HG03521 (cell line): ENCODE results near the gene ZNF333.
"Not testable (repeated sequence)": the region's sequence is repeated elsewhere in the genome, so short reads cannot be mapped to it uniquely, and the experiment has no call there.

Experiments used
- ATAC-seq: cut with Tn5 transposase; IDR thresholded peaks from one replicate; pipeline ENCODE4 v1.9.1; 2021; ENCODE audit warnings: mild to moderate bottlenecking, moderate library complexity; ENCODE audit not compliant: unreplicated experiment

ZNF333 gene

GRCh38 chr19:14765841-14766240 is 76.0 kb downstream of the ZNF333 start:
- ATAC-seq, result not testable (repeated sequence)

GRCh38 chr19:14767466-14767971 is 77.7 kb downstream of the ZNF333 start:
- ATAC-seq, result no peak

- no peak for ATAC-seq
Observed at GRCh38 chr19:14768001-14768400, 78.2 kb downstream of the ZNF333 start.

GRCh38 chr19:14769201-14769600 is 79.4 kb downstream of the ZNF333 start:
- no peak for ATAC-seq

- ATAC-seq, result no peak
Observed at GRCh38 chr19:14770136-14770535, 80.3 kb downstream of the ZNF333 start.

- no peak for ATAC-seq
Observed at GRCh38 chr19:14770944-14771839, 81.3 kb downstream of the ZNF333 start.

GRCh38 chr19:14772467-14772866 is 82.6 kb downstream of the ZNF333 start:
- no peak for ATAC-seq

- no peak for ATAC-seq
Observed at GRCh38 chr19:14772995-14773394, 83.1 kb downstream of the ZNF333 start.

GRCh38 chr19:14773722-14774121 is 83.9 kb downstream of the ZNF333 start:
- ATAC-seq, result not testable (repeated sequence)

GRCh38 chr19:14774373-14774772 is 84.5 kb downstream of the ZNF333 start:
- no peak for ATAC-seq

GRCh38 chr19:14775326-14775725 is 85.5 kb downstream of the ZNF333 start:
- not testable (repeated sequence) for ATAC-seq

- no peak for ATAC-seq
Observed at GRCh38 chr19:14775869-14776586, 86.2 kb downstream of the ZNF333 start.

GRCh38 chr19:14777645-14778044 is 87.8 kb downstream of the ZNF333 start:
- ATAC-seq, result not testable (repeated sequence)

- not testable (repeated sequence) for ATAC-seq
Observed at GRCh38 chr19:14778110-14778845, 88.4 kb downstream of the ZNF333 start, which contains the start of gene ADGRE2. ADGRE2 (minus strand) TSS chr19:14778560; CDS start chr19:14776756, 1,804 bp downstream.

GRCh38 chr19:14779151-14779550 is 89.3 kb downstream of the ZNF333 start:
- ATAC-seq, result no peak

GRCh38 chr19:14780622-14781225 is 90.9 kb downstream of the ZNF333 start:
- ATAC-seq, result not testable (repeated sequence)

- not testable (repeated sequence) for ATAC-seq
Observed at GRCh38 chr19:14781713-14782536, 92.1 kb downstream of the ZNF333 start.

- no peak for ATAC-seq
Observed at GRCh38 chr19:14782626-14783409, 93.0 kb downstream of the ZNF333 start.
